ENCODE measurements around the gene NKPD1.

Gene NKPD1

GRCh38 chr19:45184115-45184514 lies 23.3 kb upstream of the NKPD1 start:
- no peaks in the 10 kb centered on the region for H3K36me3 ChIP-seq (ENCODE audit: insufficient read depth, low read depth, low read length)
- H3K27me3 ChIP-seq (ENCODE audit: insufficient read depth, low read length) = peaks cover 8% of the 10 kb centered on the region; the same call in 1 of the 2 replicates
- no peak overlapping the region for H3K27ac ChIP-seq (ENCODE audit: low read length)
- no peak overlapping the region for H3K9ac ChIP-seq (ENCODE audit: low read depth, low read length)
- H3K4me3 ChIP-seq (ENCODE audit: low read length) = no peak overlapping the region
- no peaks in the 10 kb centered on the region for H3K9me3 ChIP-seq (ENCODE audit: insufficient read depth, low read depth, low read length)
- no peaks in the 10 kb centered on the region for H3K4me1 ChIP-seq (ENCODE audit: insufficient read depth, low read length)

- Histone ChIP-seq H3K4me3 (ENCODE audit: low read length) (no peak overlapping the region), H3K27me3 (ENCODE audit: insufficient read depth, low read length) (peaks cover 8% of the 10 kb centered on the region; the same call in 1 of the 2 replicates), H3K9ac (ENCODE audit: low read depth, low read length) (no peak overlapping the region), H3K9me3 (ENCODE audit: insufficient read depth, low read depth, low read length) (no peaks in the 10 kb centered on the region), H3K27ac (ENCODE audit: low read length) (no peak overlapping the region), H3K36me3 (ENCODE audit: insufficient read depth, low read depth, low read length) (no peaks in the 10 kb centered on the region), H3K4me1 (ENCODE audit: insufficient read depth, low read length) (no peaks in the 10 kb centered on the region)
Observed at GRCh38 chr19:45182758-45183157, 22.0 kb upstream of the NKPD1 start.

GRCh38 chr19:45180936-45181335 lies 20.2 kb upstream of the NKPD1 start:
- no peaks in the 10 kb centered on the region for H3K4me1 ChIP-seq (ENCODE audit: insufficient read depth, low read length)
- H3K27ac ChIP-seq (ENCODE audit: low read length) = no peak overlapping the region
- peaks cover 8% of the 10 kb centered on the region; the same call in 1 of the 2 replicates for H3K27me3 ChIP-seq (ENCODE audit: insufficient read depth, low read length)
- H3K9ac ChIP-seq (ENCODE audit: low read depth, low read length) = no peak overlapping the region
- no peak overlapping the region for H3K4me3 ChIP-seq (ENCODE audit: low read length)
- no peaks in the 10 kb centered on the region for H3K36me3 ChIP-seq (ENCODE audit: insufficient read depth, low read depth, low read length)
- H3K9me3 ChIP-seq (ENCODE audit: insufficient read depth, low read depth, low read length) = no peaks in the 10 kb centered on the region

- H3K27ac ChIP-seq (ENCODE audit: low read length) = no peak overlapping the region
Observed at GRCh38 chr19:45179892-45180370, 19.1 kb upstream of the NKPD1 start.

GRCh38 chr19:45179072-45179891 lies 18.5 kb upstream of the NKPD1 start:
- no peaks in the 10 kb centered on the region for H3K9me3 ChIP-seq (ENCODE audit: insufficient read depth, low read depth, low read length)
- no peaks in the 10 kb centered on the region for H3K4me1 ChIP-seq (ENCODE audit: insufficient read depth, low read length)
- H3K27ac ChIP-seq (ENCODE audit: low read length) = no peak overlapping the region
- H3K4me3 ChIP-seq (ENCODE audit: low read length) = peak overlapping the region; percentile 86
- peak overlapping the region; percentile 59; the same call in 1 of the 2 replicates for H3K9ac ChIP-seq (ENCODE audit: low read depth, low read length)
- H3K27me3 ChIP-seq (ENCODE audit: insufficient read depth, low read length) = peaks cover 8% of the 10 kb centered on the region; the same call in 1 of the 2 replicates
- H3K36me3 ChIP-seq (ENCODE audit: insufficient read depth, low read depth, low read length) = no peaks in the 10 kb centered on the region

More at GRCh38 chr19:45179892-45180370, 19.1 kb upstream of the NKPD1 start:
- Histone ChIP-seq H3K9ac (ENCODE audit: low read depth, low read length) (peak overlapping the region; percentile 59; the same call in 1 of the 2 replicates), H3K4me3 (ENCODE audit: low read length) (peak overlapping the region; percentile 86), H3K36me3 (ENCODE audit: insufficient read depth, low read depth, low read length) (no peaks in the 10 kb centered on the region), H3K27me3 (ENCODE audit: insufficient read depth, low read length) (peaks cover 8% of the 10 kb centered on the region; the same call in 1 of the 2 replicates), H3K4me1 (ENCODE audit: insufficient read depth, low read length) (no peaks in the 10 kb centered on the region), H3K9me3 (ENCODE audit: insufficient read depth, low read depth, low read length) (no peaks in the 10 kb centered on the region)

- Histone ChIP-seq H3K27me3 (ENCODE audit: insufficient read depth, low read length) (peaks cover 8% of the 10 kb centered on the region; the same call in 1 of the 2 replicates), H3K27ac (ENCODE audit: low read length) (no peak within 1 kb of the TSS), H3K9ac (ENCODE audit: low read depth, low read length) (peak within 1 kb of the TSS; percentile 89), H3K36me3 (ENCODE audit: insufficient read depth, low read depth, low read length) (no peaks in the 10 kb centered on the region), H3K9me3 (ENCODE audit: insufficient read depth, low read depth, low read length) (no peaks in the 10 kb centered on the region), H3K4me3 (ENCODE audit: low read length) (peak within 1 kb of the TSS; percentile 86), H3K4me1 (ENCODE audit: insufficient read depth, low read length) (no peaks in the 10 kb centered on the region)
Observed at GRCh38 chr19:45178262-45179071, 17.7 kb upstream of the NKPD1 start, which contains the start of gene BLOC1S3. Gene BLOC1S3, plus strand, starts transcription at chr19:45178784. Its CDS starts 513 bp downstream, at chr19:45179297.

- H3K36me3 ChIP-seq (ENCODE audit: insufficient read depth, low read depth, low read length) = no peaks in the 10 kb centered on the region
- no peaks in the 10 kb centered on the region for H3K4me1 ChIP-seq (ENCODE audit: insufficient read depth, low read length)
- peak within 1 kb of the TSS; percentile 89 for H3K9ac ChIP-seq (ENCODE audit: low read depth, low read length)
- H3K27me3 ChIP-seq (ENCODE audit: insufficient read depth, low read length) = peaks cover 8% of the 10 kb centered on the region; the same call in 1 of the 2 replicates
- no peaks in the 10 kb centered on the region for H3K9me3 ChIP-seq (ENCODE audit: insufficient read depth, low read depth, low read length)
- no peak within 1 kb of the TSS for H3K27ac ChIP-seq (ENCODE audit: low read length)
- H3K4me3 ChIP-seq (ENCODE audit: low read length) = peak within 1 kb of the TSS; percentile 86
Observed at GRCh38 chr19:45177817-45178261, 17.1 kb upstream of the NKPD1 start, which contains the start of gene TRAPPC6A. Gene TRAPPC6A, minus strand, starts transcription at chr19:45178237. Its CDS starts 19 bp downstream, at chr19:45178218.

- H3K36me3 ChIP-seq (ENCODE audit: insufficient read depth, low read depth, low read length) = no peaks in the 10 kb centered on the region
- no peak overlapping the region for H3K27ac ChIP-seq (ENCODE audit: low read length)
- no peaks in the 10 kb centered on the region for H3K9me3 ChIP-seq (ENCODE audit: insufficient read depth, low read depth, low read length)
- H3K9ac ChIP-seq (ENCODE audit: low read depth, low read length) = no peak overlapping the region
- no peaks in the 10 kb centered on the region for H3K4me1 ChIP-seq (ENCODE audit: insufficient read depth, low read length)
- H3K4me3 ChIP-seq (ENCODE audit: low read length) = no peak overlapping the region
- H3K27me3 ChIP-seq (ENCODE audit: insufficient read depth, low read length) = peaks cover 8% of the 10 kb centered on the region; the same call in 1 of the 2 replicates
Observed at GRCh38 chr19:45175515-45176345, 14.9 kb upstream of the NKPD1 start.

GRCh38 chr19:45173816-45174215 lies 13.0 kb upstream of the NKPD1 start:
- H3K27ac ChIP-seq (ENCODE audit: low read length) = no peak overlapping the region
- H3K4me3 ChIP-seq (ENCODE audit: low read length) = no peak overlapping the region
- no peaks in the 10 kb centered on the region for H3K9me3 ChIP-seq (ENCODE audit: insufficient read depth, low read depth, low read length)
- H3K9ac ChIP-seq (ENCODE audit: low read depth, low read length) = no peak overlapping the region
- no peaks in the 10 kb centered on the region for H3K27me3 ChIP-seq (ENCODE audit: insufficient read depth, low read length)
- H3K4me1 ChIP-seq (ENCODE audit: insufficient read depth, low read length) = no peaks in the 10 kb centered on the region
- no peaks in the 10 kb centered on the region for H3K36me3 ChIP-seq (ENCODE audit: insufficient read depth, low read depth, low read length)

GRCh38 chr19:45172611-45173208 lies 11.9 kb upstream of the NKPD1 start:
- Histone ChIP-seq H3K27me3 (ENCODE audit: insufficient read depth, low read length) (no peaks in the 10 kb centered on the region), H3K36me3 (ENCODE audit: insufficient read depth, low read depth, low read length) (no peaks in the 10 kb centered on the region), H3K4me1 (ENCODE audit: insufficient read depth, low read length) (no peaks in the 10 kb centered on the region), H3K27ac (ENCODE audit: low read length) (no peak overlapping the region), H3K4me3 (ENCODE audit: low read length) (no peak overlapping the region), H3K9me3 (ENCODE audit: insufficient read depth, low read depth, low read length) (no peaks in the 10 kb centered on the region), H3K9ac (ENCODE audit: low read depth, low read length) (no peak overlapping the region)

All from iPS-20b (cell line).